Calu3 (cell line): ENCODE results near the gene KRTAP3-2. TPM values are rescaled to one million over a fixed set of nuclear protein-coding genes. Genes with fewer than 3 reads are reported as not detected.
A peak's percentile ranks its signal among the peaks of the same experiment; 100 is the strongest.

Source experiments
- BruUV-seq: library from RNA; stranded (reverse); fragments of 400-500 nt; replicated peaks from 2 replicates; lab custom pipeline; 2021; lab: Mats Ljungman, UMichigan
- CTCF ChIA-PET: fragments of 300-600 bp; sonication (Branson Sonifier 250); formaldehyde crosslinking; loops from one replicate; lab custom pipeline; 2022; ENCODE audit warnings: antibody characterized with exemption; lab: Charles Lee
- DNase-seq: peaks from one replicate; pipeline ENCODE4 v3.0.0; 2022
- H3K27ac Mint-ChIP-seq: one replicate; pipeline ENCODE4 v1.8.0; 2022; ENCODE audit warnings: mixed read lengths; ENCODE audit not compliant: unreplicated experiment
- H3K27me3 Mint-ChIP-seq: one replicate; pipeline ENCODE4 v1.8.0; 2022; ENCODE audit warnings: mixed read lengths; ENCODE audit not compliant: unreplicated experiment
- H3K36me3 Mint-ChIP-seq: one replicate; pipeline ENCODE4 v1.8.0; 2022; ENCODE audit warnings: mild to moderate bottlenecking, moderate library complexity, mixed read lengths; ENCODE audit not compliant: insufficient read depth, unreplicated experiment
- H3K4me1 Mint-ChIP-seq: one replicate; pipeline ENCODE4 v1.8.0; 2022; ENCODE audit warnings: mild to moderate bottlenecking, low read depth, mixed read lengths; ENCODE audit not compliant: unreplicated experiment
- H3K4me3 Mint-ChIP-seq: one replicate; pipeline ENCODE4 v1.8.0; 2022; ENCODE audit warnings: mild to moderate bottlenecking, low read depth, moderate library complexity, mixed read lengths; ENCODE audit not compliant: unreplicated experiment
- H3K9me3 Mint-ChIP-seq: one replicate; pipeline ENCODE4 v1.8.0; 2022; ENCODE audit warnings: low read depth, mixed read lengths; ENCODE audit not compliant: unreplicated experiment
- intact Hi-C: fragments of 100-400 bp; cut with micrococcal nuclease; formaldehyde crosslinking; loops from one replicate; pipeline ENCODE4 v1.10.0; 2022; ENCODE audit not compliant: unreplicated experiment
- total RNA-seq: library from RNA; stranded (reverse); gene quantifications from 2 replicates; pipeline ENCODE4 v1.2.3, GENCODE V29; 2022
- TF ChIP-seq, protein P1 (sequence below): fragments of 200-600 bp; IDR thresholded peaks from one replicate; pipeline ENCODE4 v1.8.0; 2022; ENCODE audit warnings: antibody characterized with exemption; ENCODE audit not compliant: unreplicated experiment

KRTAP3-2 gene
- total RNA-seq, 1 experiment from 2014 or later = not detected

GRCh38 chr17:41002814-41003213, 3.1 kb upstream of the KRTAP3-2 start:
- Mint-ChIP-seq H3K9me3 (no peaks in the 10 kb centered on the region), H3K27ac (peak overlapping the region; percentile 40), H3K27me3 (no peaks in the 10 kb centered on the region), H3K4me1 (peaks cover 30% of the 10 kb centered on the region), H3K4me3 (no peak overlapping the region), H3K36me3 (no peaks in the 10 kb centered on the region)
- intact Hi-C loops = loop anchor here (5.0 kb wide), 1 partner anchor 39 kb away; the partner anchor contains the start of gene KRTAP1-1
- BruUV-seq = no TSS peak
- CTCF ChIA-PET = interaction anchor here (0.6 to 0.7 kb wide), 2 partner anchors 46 to 68 kb away, joined by 3 to 4 read pairs; no protein-coding TSS in a partner anchor
- TF ChIP-seq, protein P1, sequence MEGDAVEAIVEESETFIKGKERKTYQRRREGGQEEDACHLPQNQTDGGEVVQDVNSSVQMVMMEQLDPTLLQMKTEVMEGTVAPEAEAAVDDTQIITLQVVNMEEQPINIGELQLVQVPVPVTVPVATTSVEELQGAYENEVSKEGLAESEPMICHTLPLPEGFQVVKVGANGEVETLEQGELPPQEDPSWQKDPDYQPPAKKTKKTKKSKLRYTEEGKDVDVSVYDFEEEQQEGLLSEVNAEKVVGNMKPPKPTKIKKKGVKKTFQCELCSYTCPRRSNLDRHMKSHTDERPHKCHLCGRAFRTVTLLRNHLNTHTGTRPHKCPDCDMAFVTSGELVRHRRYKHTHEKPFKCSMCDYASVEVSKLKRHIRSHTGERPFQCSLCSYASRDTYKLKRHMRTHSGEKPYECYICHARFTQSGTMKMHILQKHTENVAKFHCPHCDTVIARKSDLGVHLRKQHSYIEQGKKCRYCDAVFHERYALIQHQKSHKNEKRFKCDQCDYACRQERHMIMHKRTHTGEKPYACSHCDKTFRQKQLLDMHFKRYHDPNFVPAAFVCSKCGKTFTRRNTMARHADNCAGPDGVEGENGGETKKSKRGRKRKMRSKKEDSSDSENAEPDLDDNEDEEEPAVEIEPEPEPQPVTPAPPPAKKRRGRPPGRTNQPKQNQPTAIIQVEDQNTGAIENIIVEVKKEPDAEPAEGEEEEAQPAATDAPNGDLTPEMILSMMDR = no peak
- DNase-seq = no peak

- Mint-ChIP-seq H3K36me3 (no peaks in the 10 kb centered on the region), H3K27ac (no peak overlapping the region), H3K27me3 (no peaks in the 10 kb centered on the region), H3K9me3 (no peaks in the 10 kb centered on the region), H3K4me3 (no peak overlapping the region), H3K4me1 (peaks cover 30% of the 10 kb centered on the region)
- intact Hi-C loops = loop anchor here (5.0 kb wide), 1 partner anchor 41 kb away; the partner anchor contains the start of gene KRTAP1-1
- no peak for DNase-seq
- BruUV-seq = no TSS peak
- TF ChIP-seq, protein P1 = no peak
- CTCF ChIA-PET = interaction anchor here (0.5 to 0.6 kb wide), 2 partner anchors 700 to 1164 kb away, joined by 3 to 4 read pairs; no protein-coding TSS in a partner anchor
These were observed 2.1 kb upstream of the KRTAP3-2 start for GRCh38 chr17:41001795-41002194.

DNA sequence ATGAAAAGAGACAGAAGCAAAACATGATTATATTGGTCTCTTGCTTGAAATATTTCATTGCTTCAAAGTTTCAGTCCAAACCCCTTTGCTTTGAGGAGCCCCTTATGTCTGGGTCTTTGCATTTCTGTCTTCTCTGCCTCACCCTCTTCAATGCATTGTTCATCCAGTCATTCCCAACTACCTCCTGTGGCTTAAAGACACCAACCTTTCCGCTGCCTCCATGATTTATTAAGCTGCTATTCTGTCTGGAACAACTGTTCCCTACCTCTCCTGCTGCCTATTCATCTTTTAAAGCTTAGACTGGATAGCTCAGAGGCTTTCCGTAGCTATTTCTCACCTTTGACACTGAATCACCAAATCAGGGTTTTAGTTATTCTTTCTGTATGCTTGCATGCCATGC, 2.3 kb downstream of the KRTAP3-2 start:
- Mint-ChIP-seq H3K9me3 (peaks cover 2% of the 10 kb centered on the region), H3K4me1 (peaks cover 16% of the 10 kb centered on the region), H3K36me3 (no peaks in the 10 kb centered on the region), H3K4me3 (no peak overlapping the region), H3K27ac (no peak overlapping the region), H3K27me3 (no peaks in the 10 kb centered on the region)
- TF ChIP-seq, protein P1 = no peak
- CTCF ChIA-PET = interaction anchor here (1.1 to 2.2 kb wide), 3 partner anchors 12 to 29 kb away, joined by 3 to 5 read pairs (median 4); partner anchors contain the start of gene KRTAP3-1
- DNase-seq = no peak
- no TSS peak for BruUV-seq
- intact Hi-C loops = no loop called here

DNA sequence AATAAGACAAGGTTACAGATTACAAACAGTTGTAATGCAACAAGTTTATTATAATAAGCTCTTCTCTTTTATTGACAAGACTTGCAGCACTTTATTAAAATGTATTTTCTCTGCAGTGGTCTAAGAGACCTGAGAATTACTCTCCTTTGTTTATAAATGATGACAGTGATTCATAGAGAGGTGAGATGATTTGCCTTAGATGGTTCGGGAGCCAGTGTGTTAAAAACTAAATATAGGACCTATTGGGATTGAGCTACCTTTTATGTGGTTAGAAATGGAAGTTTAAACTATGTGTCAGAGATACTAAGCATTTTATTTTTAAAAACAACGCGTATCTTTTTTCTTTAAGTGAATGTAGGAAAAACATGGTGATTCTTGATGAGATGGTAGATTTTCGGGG, 2.9 kb downstream of the KRTAP3-2 start:
- H3K36me3 Mint-ChIP-seq = no peaks in the 10 kb centered on the region
- H3K27ac Mint-ChIP-seq = no peak overlapping the region
- no TSS peak for BruUV-seq
- peaks cover 16% of the 10 kb centered on the region for H3K4me1 Mint-ChIP-seq
- H3K9me3 Mint-ChIP-seq = peaks cover 2% of the 10 kb centered on the region
- no peak overlapping the region for H3K4me3 Mint-ChIP-seq
- CTCF ChIA-PET = interaction anchor here (0.5 to 2.2 kb wide), 7 partner anchors 13 to 1769 kb away, joined by 3 to 5 read pairs (median 4); partner anchors contain the start of gene KRTAP3-1
- TF ChIP-seq, protein P1 = no peak
- no peak for DNase-seq
- H3K27me3 Mint-ChIP-seq = no peaks in the 10 kb centered on the region
- intact Hi-C loops = no loop called here
